SHP77 treated with DMSO at 0.1 percent for 48 hours (cell line): ENCODE results near the gene MMP17.
A peak's percentile ranks its signal among the peaks of the same experiment; 100 is the strongest.

Experiments
- DNase-seq: peaks from one replicate; lab custom pipeline; 2025; lab: John Stamatoyannopoulos, UW

The MMP17 gene

GRCh38 chr12:131827961-131828534, at the start of gene MMP17:
TSS of gene MMP17 (plus strand) at chr12:131828393. CDS start at chr12:131828495, 102 bp downstream.
- DNase-seq: no peak

- DNase-seq: no peak
These were observed 49.2 kb upstream of the MMP17 start for GRCh38 chr12:131779027-131779426.

GRCh38 chr12:131782061-131782460, 46.1 kb upstream of the MMP17 start:
- DNase-seq: no peak

- no peak for DNase-seq
These were observed 44.2 kb upstream of the MMP17 start for GRCh38 chr12:131783915-131784541.

- DNase-seq: no peak
These were observed 43.1 kb upstream of the MMP17 start for GRCh38 chr12:131784909-131785762.

- no peak for DNase-seq
These were observed 42.3 kb upstream of the MMP17 start for GRCh38 chr12:131785763-131786330.

GRCh38 chr12:131786331-131786730, 41.9 kb upstream of the MMP17 start:
- no peak for DNase-seq

- no peak for DNase-seq
These were observed 41.0 kb upstream of the MMP17 start for GRCh38 chr12:131787143-131787660.

GRCh38 chr12:131788070-131788469, 40.1 kb upstream of the MMP17 start:
- no peak for DNase-seq

- no peak for DNase-seq
These were observed 38.6 kb upstream of the MMP17 start for GRCh38 chr12:131789638-131790037.

- no peak for DNase-seq
These were observed 34.8 kb upstream of the MMP17 start for GRCh38 chr12:131793243-131794022.

GRCh38 chr12:131794061-131794460, 34.1 kb upstream of the MMP17 start:
- no peak for DNase-seq

- no peak for DNase-seq
These were observed 33.6 kb upstream of the MMP17 start for GRCh38 chr12:131794573-131794972.

- no peak for DNase-seq
These were observed 33.1 kb upstream of the MMP17 start for GRCh38 chr12:131795064-131795463.

- peak; percentile 47 for DNase-seq
These were observed 32.3 kb upstream of the MMP17 start for GRCh38 chr12:131795690-131796410.

- no peak for DNase-seq
These were observed 31.8 kb upstream of the MMP17 start for GRCh38 chr12:131796411-131796736.

GRCh38 chr12:131796754-131797587, 31.2 kb upstream of the MMP17 start:
- no peak for DNase-seq

- no peak for DNase-seq
These were observed 30.6 kb upstream of the MMP17 start for GRCh38 chr12:131797588-131797934.

GRCh38 chr12:131799195-131799594, 29.0 kb upstream of the MMP17 start:
- no peak for DNase-seq

- no peak for DNase-seq
These were observed 28.2 kb upstream of the MMP17 start for GRCh38 chr12:131799828-131800593.
